GM06990 (cell line): ENCODE results near the gene TRPM7.

Source experiments
- DNase-seq: peaks from one replicate; pipeline ENCODE4 v3.0.0-alpha.2; 2011; ENCODE audit not compliant: insufficient read length; ENCODE audit errors: extremely low read depth
- H3K27me3 ChIP-seq: replicated peaks from 2 replicates; pipeline ENCODE4 v1.6.0; 2011; ENCODE audit warnings: low read length; ENCODE audit not compliant: control insufficient read depth, insufficient read depth
- H3K36me3 ChIP-seq: 2 replicates; pipeline ENCODE4 v1.5.1; 2011; ENCODE audit warnings: low read length; ENCODE audit not compliant: control insufficient read depth, insufficient read depth
- H3K4me3 ChIP-seq: replicated peaks from 2 replicates; pipeline ENCODE4 v1.5.1; 2011; ENCODE audit warnings: low read depth, mild to moderate bottlenecking, control low read depth, low read length
- TF ChIP-seq, protein P1 (sequence below): IDR thresholded peaks from 2 replicates; pipeline ENCODE4 v1.5.1; 2011; ENCODE audit warnings: low read length, control low read depth, mild to moderate bottlenecking, inconsistent platforms; ENCODE audit not compliant: insufficient read depth, poor library complexity, severe bottlenecking

Gene TRPM7

DNA sequence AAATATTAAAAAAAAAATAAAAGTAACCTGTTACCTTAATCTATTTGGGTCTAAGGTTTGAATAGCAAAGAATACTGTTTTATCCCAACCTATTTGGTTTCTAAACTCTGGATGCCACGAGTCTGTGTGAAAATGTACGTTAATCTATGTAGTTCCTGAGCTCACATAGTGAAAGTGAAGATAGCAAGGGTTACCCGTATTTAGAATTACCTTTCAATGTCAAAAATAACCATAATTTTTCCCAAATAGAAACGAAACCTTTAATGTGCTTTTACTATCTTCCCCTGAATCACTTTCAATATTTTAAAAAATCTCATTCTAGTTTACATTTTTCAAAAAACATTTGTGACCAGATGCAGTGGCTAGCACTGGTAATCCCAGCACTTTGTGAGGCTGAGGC is 134.4 kb downstream of the TRPM7 start:
- H3K4me3 ChIP-seq = no peak overlapping the region
- DNase-seq = peak; percentile 16
- TF ChIP-seq, protein P1, sequence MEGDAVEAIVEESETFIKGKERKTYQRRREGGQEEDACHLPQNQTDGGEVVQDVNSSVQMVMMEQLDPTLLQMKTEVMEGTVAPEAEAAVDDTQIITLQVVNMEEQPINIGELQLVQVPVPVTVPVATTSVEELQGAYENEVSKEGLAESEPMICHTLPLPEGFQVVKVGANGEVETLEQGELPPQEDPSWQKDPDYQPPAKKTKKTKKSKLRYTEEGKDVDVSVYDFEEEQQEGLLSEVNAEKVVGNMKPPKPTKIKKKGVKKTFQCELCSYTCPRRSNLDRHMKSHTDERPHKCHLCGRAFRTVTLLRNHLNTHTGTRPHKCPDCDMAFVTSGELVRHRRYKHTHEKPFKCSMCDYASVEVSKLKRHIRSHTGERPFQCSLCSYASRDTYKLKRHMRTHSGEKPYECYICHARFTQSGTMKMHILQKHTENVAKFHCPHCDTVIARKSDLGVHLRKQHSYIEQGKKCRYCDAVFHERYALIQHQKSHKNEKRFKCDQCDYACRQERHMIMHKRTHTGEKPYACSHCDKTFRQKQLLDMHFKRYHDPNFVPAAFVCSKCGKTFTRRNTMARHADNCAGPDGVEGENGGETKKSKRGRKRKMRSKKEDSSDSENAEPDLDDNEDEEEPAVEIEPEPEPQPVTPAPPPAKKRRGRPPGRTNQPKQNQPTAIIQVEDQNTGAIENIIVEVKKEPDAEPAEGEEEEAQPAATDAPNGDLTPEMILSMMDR = no peak
- H3K36me3 ChIP-seq = no peaks in the 10 kb centered on the region
- H3K27me3 ChIP-seq = no peaks in the 10 kb centered on the region

DNA sequence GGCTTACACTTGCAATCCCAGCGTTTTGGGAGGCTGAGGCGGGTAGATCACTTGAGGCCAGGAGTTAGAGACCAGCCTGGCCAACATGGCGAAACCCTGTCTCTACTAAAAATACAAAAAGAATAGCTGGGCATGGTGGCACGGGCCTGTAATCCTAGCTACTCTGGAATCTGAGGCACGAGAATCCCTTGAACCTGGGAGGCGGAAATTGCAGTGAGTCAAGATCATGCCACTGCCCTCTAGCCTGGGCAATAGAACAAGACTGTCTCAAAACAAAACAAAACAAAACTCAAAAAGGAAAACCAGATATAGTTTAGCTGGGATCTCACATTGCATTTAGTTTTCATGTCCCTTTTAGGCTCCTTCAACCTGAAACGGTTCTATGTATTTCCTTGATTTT is 137.3 kb downstream of the TRPM7 start:
- Histone ChIP-seq H3K36me3 (no peaks in the 10 kb centered on the region), H3K27me3 (no peaks in the 10 kb centered on the region), H3K4me3 (no peak overlapping the region)
- TF ChIP-seq, protein P1 = no peak
- no peak for DNase-seq

DNA sequence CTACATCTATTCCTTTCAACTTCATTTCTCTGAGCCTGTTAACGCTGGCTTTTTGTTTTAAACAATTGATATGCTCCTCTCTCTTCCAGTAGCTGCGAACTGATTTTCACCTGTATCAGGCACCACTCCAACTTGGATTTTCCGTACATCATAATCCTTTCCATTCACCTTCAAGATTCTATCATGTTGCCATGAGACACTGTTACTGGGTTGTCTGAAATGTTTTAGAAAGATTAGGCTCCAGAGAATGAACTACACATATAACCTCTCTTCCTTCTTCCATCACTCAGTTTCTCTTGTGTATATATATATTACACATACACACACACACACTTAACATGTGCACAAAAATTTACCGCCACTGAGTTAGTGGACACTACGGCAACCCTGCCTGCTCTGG is 140.0 kb downstream of the TRPM7 start, which contains the start of gene USP50:
USP50 (minus strand) TSS at position 101 of the 400 bp plus-strand sequence. CDS start 141 bp downstream, outside the sequence.
- DNase-seq = no peak
- H3K27me3 ChIP-seq = no peaks in the 10 kb centered on the region
- no peaks in the 10 kb centered on the region for H3K36me3 ChIP-seq
- TF ChIP-seq, protein P1 = no peak
- no peak within 1 kb of the TSS for H3K4me3 ChIP-seq

DNA sequence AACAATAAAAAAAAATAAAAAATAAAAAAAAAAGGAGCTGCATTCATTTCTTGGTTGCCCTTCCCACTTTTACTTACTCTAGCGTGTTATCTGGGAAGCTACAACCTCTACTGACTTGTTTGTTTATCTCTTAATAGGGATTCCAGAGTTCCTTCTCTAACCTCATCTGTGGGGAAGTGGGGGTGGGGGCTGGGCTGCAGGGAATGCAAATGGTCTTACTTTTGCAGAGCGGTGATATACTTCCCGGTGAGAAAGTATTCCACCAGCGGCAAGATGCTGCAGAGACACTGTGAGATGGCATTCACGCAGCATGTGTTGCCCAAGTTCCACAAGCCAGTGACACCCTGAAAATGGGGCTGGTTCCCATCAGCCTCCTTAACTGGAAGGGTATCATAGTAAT is 142.2 kb downstream of the TRPM7 start:
- no peak overlapping the region for H3K4me3 ChIP-seq
- no peaks in the 10 kb centered on the region for H3K27me3 ChIP-seq
- no peak for DNase-seq
- TF ChIP-seq, protein P1 = no peak
- H3K36me3 ChIP-seq = no peaks in the 10 kb centered on the region

DNA sequence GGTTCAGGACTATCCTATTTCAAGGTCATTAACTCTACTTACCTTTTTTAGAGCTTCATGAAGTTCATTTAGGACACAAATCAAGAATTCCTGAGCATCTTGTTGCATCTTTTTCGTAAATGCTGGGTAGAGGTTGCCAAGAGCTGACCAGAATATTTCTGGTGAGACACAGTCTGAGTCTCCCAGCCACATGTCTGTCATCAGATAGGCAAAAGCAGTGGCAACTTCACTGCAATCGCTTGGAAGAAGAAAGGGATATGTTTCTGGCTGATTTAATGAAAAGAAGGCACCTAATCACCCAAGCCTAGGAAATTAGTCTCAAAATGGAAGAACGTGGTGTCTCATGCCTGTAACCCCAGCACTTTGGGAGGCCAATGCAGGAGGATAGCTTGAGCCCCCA is 143.0 kb downstream of the TRPM7 start:
- TF ChIP-seq, protein P1 = no peak
- no peaks in the 10 kb centered on the region for H3K36me3 ChIP-seq
- no peak for DNase-seq
- H3K4me3 ChIP-seq = no peak overlapping the region
- no peaks in the 10 kb centered on the region for H3K27me3 ChIP-seq

DNA sequence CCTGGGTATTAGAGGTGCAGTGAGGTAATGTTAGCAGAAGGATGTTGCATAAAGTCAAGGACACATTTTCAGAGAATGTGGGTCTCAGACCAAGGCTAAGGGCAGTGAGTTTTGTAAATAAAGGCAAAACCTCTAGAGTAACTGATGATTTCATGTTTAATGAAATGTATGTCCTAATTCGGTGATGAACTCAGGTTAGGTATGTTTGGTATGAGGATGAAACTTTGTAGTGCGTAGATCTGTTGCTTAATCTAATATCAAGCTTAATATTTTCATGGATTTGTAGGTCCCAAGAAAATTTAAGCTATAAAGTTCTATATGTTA is 143.7 kb downstream of the TRPM7 start:
- TF ChIP-seq, protein P1 = no peak
- no peak overlapping the region for H3K4me3 ChIP-seq
- no peaks in the 10 kb centered on the region for H3K36me3 ChIP-seq
- DNase-seq = no peak
- H3K27me3 ChIP-seq = no peaks in the 10 kb centered on the region
